ENCODE measurements around the gene KLHL17. TPM values are rescaled to one million over a fixed set of nuclear protein-coding genes. Genes with fewer than 3 reads are reported as not detected.
A peak's percentile ranks its signal among the peaks of the same experiment; 100 is the strongest.

KLHL17 gene
- total RNA-seq, 1 experiment from 2014 or later, result 41.4 TPM

DNA sequence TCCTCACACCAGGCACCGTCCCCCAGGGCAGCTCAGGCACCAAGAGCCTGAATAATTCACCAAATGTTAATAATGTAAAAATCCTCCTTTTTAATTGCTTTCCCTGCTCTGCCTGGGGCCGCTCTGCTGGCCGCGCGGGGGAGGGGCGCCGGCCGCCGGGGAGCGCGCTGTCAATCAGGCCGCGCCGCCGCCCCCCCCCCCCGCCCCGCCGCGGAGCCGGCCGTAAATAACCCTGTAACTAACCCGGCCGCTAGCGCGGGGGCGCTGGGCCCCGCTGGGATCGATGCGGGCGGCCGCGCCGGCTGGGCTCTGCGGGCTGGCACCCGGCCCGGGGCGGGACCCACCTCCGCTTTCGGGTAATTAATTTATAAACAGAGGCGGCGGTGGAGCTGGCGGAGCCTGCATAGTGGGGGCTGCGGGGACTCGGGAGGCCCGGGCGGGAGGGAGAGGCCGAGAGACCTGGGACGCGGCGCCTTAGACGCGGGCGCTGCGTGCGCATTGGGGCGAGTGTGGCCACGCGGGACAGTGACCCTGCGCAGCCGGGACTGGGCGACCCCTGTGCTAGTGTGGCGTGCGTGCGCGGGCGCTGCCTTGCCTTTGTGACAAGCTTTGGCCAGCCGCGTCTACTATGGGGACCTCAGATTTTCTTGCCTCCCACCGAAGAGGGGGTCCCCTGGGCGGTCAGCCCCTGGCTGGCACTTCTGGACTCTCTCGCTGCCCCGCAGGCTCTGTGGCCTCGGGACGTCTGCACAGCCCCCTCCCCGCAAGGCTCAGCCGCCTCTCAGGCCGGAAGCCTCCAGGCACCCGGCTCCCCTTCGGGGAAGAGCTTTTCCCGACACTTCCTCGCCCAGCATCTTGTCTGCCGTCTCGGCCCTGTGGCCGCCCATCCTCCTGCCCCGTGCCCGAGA lies 20.0 kb upstream of the KLHL17 start:
- Histone ChIP-seq H3K56ac (ENCODE audit: insufficient read length, low read depth, low read length) (no peak overlapping the region), H2AK5ac (ENCODE audit: insufficient read length, low read length) (no peak overlapping the region), H3K79me2 (ENCODE audit: insufficient read depth, low read length) (no peaks in the 10 kb centered on the region), H2BK120ac (ENCODE audit: low read depth, low read length, poor library complexity, severe bottlenecking) (no peak overlapping the region), H3T11ph (ENCODE audit: low read length) (no peak overlapping the region), H3K27ac (ENCODE audit: insufficient read length, low read depth, low read length) (no peak overlapping the region), H3K23me2 (ENCODE audit: insufficient read length, low read depth, low read length, poor library complexity, severe bottlenecking) (peaks cover 6% of the 10 kb centered on the region), H2AFZ (ENCODE audit: low read length) (no peak overlapping the region), H4K91ac (ENCODE audit: insufficient read length, low read depth, low read length) (no peak overlapping the region), H3K9me3 (ENCODE audit: control insufficient read depth, low read depth, low read length) (no peaks in the 10 kb centered on the region), H2BK20ac (ENCODE audit: low read depth, low read length, poor library complexity, severe bottlenecking) (no peak overlapping the region), H3K79me1 (ENCODE audit: insufficient read depth, low read depth, low read length, poor library complexity, severe bottlenecking) (no peaks in the 10 kb centered on the region), H3K4me1 (ENCODE audit: insufficient read depth, low read length) (no peaks in the 10 kb centered on the region), H4K20me1 (ENCODE audit: control insufficient read depth, insufficient read depth, insufficient read length) (no peaks in the 10 kb centered on the region), H3K14ac (ENCODE audit: insufficient read depth, low read length) (no peak overlapping the region), H3K4me2 (ENCODE audit: insufficient read depth, insufficient read length, low read length) (peak overlapping the region; percentile 36), H4K5ac (ENCODE audit: insufficient read length, low read depth, low read length) (no peak overlapping the region), H3K18ac (ENCODE audit: insufficient read length, low read depth, low read length) (no peak overlapping the region), H2BK5ac (ENCODE audit: insufficient read length, low read length) (no peak overlapping the region), H3K9ac (ENCODE audit: extremely low read depth, insufficient read length, low read length) (no peak overlapping the region), H2BK15ac (ENCODE audit: low read depth, low read length) (no peak overlapping the region), H3K23ac (ENCODE audit: insufficient read length, low read depth, low read length) (no peak overlapping the region), H3K27me3 (ENCODE audit: insufficient read depth, low read length) (peaks cover 45% of the 10 kb centered on the region), H4K8ac (replicated peaks; ENCODE audit: insufficient read length, low read depth, low read length) (no peak overlapping the region), H2BK12ac (ENCODE audit: insufficient read length, low read depth, low read length) (no peak overlapping the region), H3K4ac (ENCODE audit: low read depth, low read length) (no peak overlapping the region)
- Mint-ChIP-seq H3K4me3 (peak overlapping the region; percentile 40 to 69), H3K9me3 (no peaks in the 10 kb centered on the region), H3K36me3 (ENCODE audit: insufficient read depth in 1 of 3, low read depth in 3 of 3) (peaks cover under 1 to 13% (median 5%) of the 10 kb centered on the region in 3 experiments), H3K4me1 (peaks cover 5 to 43% of the 10 kb centered on the region in 2 experiments), H3K27me3 (ENCODE audit: low read depth) (peaks cover 68% of the 10 kb centered on the region), H3K27ac (no peak overlapping the region)
- TF ChIP-seq, protein P1, sequence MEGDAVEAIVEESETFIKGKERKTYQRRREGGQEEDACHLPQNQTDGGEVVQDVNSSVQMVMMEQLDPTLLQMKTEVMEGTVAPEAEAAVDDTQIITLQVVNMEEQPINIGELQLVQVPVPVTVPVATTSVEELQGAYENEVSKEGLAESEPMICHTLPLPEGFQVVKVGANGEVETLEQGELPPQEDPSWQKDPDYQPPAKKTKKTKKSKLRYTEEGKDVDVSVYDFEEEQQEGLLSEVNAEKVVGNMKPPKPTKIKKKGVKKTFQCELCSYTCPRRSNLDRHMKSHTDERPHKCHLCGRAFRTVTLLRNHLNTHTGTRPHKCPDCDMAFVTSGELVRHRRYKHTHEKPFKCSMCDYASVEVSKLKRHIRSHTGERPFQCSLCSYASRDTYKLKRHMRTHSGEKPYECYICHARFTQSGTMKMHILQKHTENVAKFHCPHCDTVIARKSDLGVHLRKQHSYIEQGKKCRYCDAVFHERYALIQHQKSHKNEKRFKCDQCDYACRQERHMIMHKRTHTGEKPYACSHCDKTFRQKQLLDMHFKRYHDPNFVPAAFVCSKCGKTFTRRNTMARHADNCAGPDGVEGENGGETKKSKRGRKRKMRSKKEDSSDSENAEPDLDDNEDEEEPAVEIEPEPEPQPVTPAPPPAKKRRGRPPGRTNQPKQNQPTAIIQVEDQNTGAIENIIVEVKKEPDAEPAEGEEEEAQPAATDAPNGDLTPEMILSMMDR (conservative IDR thresholded peaks at IDR 0.05), result no peak
- no CpG with 5 or more reads among the region's 86 CpGs for WGBS (ENCODE audit: extremely low coverage, insufficient read length, low lambda C conversion rate)
- no peak for DNase-seq

All from H9 (cell line).